GM18499 (cell line): ENCODE results near the gene FOXS1.
"Not testable (repeated sequence)": the region's sequence is repeated elsewhere in the genome, so short reads cannot be mapped to it uniquely, and the experiment has no call there.

Experiments used
- ATAC-seq: cut with Tn5 transposase; IDR thresholded peaks from one replicate; pipeline ENCODE4 v1.9.1; 2021; ENCODE audit warnings: moderate number of reproducible peaks; ENCODE audit not compliant: insufficient read depth, unreplicated experiment

FOXS1 gene

DNA sequence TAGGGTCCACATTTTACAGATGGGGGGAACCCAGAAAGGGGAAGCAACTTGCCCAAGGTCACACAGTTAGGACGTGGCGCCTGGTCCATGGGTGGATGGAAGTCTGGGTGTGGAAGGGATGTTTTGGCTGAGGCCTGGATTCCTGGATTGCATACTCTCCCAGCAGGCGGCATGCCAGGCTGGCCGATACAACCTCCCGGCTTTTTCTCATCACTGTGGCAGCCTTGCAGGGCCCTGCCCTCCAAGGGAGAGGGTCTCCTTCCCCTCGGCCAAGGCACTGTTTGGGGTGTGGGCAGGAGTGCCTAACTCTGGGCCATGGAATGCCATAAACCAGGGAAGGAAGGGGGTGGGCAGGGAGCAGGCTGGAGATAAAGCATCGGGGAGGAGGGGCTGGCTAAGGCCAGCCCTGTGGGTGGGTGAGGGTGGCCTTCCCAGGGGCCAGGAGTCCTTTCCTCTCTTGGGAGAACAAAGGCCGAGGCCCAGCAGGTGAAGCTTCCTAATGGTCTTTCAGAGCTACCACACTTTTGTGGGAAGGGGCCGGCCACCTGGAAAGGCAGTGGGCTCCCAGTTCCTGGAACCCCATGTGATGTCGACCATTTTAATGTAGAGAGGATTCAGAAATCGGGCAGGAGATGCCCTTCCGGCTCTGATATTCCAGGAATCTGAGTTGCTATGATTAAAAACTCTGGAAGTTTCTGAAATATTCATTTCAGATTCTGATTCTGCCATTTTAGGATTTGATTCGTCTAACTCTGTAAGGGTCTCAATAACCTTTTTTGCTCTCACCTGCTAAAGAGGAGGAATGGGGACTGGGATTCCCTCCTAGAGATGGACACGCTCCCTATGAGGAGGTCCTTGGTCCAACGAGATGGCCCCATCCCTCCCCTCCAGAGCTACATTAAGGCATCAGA, 4.2 kb downstream of the FOXS1 start:
- ATAC-seq, result no peak

DNA sequence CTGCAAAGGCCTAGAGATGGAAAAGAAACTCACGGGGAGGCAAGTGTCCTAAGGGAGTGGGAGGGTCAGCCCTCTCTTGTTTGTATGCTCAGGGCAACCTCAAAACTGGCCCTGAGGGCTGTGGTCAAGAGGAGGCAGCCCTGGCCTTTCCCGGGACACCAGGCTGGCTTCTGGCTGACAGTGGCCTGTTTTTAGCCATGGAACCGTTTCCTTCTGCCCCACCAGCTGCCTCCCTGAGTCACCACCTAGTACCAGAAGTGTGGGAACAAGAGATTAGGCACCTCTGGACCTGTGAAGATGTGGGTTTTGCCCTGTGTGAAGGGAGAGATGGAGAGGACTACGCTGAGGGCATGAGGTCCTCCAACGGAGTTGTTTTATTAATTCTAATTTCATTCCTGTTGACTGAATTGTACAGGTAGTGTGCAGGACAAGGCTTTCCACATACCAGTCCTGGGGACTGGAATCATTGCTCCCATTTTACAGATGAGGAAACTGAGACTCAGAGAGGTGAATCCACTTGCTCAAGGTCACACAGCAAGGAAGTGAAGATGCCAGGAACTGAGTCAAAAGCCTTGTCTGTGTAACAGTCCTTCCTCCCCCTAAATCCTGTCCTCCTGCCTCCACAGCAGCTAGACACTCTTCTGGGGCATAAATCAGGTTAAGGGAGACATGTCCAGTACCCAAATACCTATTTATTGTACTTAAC, 5.5 kb downstream of the FOXS1 start:
- no peak for ATAC-seq

DNA sequence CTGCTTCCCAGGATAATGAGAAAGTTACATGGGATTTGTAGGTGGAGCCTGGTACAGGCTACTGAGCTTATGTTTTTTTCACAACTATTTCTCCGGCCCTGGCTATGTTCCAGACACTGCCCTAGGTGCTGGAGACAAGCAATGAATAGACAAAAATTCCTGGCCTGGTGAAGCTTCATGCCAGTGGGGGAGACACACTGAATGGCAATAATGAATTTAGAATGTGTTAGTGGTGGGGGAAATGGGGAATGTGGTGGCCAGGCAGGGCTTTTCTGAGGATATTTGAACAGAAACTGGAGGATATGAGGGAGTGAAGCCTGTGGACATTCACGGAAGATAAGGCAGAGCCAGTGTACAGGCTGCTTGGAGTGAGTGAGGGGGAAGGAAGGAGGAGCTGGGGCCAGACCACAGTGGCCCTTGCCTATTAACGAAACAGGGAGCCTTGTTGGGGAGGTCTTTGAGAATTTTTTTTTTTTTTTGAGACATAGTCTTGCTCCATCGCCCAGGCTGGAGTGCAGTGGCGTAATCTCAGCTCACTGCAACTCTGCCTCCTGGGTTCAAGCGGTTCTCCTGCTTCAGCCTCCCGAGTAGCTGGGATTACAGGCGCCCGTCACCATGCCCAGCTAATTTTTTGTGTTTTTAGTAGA, 6.6 kb downstream of the FOXS1 start:
- ATAC-seq, result no peak

DNA sequence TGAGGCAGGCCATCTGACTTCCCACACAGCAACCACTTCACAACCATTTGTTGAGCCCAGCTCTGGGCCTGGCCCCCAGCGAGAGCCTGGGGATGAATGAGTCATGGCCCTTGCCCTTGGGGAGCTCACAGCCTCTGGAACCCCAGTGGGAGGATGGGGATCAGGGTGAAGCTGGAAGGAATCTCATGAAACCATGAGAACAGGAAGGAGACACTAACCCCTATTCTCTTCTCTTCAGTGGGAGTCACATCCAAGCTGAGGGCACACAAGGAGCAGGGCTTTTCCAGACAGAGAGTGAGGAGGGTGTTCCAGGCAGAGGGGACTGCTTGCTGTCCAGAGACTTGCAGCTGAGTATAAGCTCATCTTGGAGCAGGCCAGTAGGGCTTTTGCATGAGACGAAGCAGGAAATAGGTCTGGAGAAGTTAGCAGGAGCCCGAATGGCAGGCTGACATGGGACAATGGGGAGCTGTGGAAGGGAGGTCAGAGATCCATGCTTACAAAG, 7.5 kb downstream of the FOXS1 start:
- ATAC-seq, result no peak

DNA sequence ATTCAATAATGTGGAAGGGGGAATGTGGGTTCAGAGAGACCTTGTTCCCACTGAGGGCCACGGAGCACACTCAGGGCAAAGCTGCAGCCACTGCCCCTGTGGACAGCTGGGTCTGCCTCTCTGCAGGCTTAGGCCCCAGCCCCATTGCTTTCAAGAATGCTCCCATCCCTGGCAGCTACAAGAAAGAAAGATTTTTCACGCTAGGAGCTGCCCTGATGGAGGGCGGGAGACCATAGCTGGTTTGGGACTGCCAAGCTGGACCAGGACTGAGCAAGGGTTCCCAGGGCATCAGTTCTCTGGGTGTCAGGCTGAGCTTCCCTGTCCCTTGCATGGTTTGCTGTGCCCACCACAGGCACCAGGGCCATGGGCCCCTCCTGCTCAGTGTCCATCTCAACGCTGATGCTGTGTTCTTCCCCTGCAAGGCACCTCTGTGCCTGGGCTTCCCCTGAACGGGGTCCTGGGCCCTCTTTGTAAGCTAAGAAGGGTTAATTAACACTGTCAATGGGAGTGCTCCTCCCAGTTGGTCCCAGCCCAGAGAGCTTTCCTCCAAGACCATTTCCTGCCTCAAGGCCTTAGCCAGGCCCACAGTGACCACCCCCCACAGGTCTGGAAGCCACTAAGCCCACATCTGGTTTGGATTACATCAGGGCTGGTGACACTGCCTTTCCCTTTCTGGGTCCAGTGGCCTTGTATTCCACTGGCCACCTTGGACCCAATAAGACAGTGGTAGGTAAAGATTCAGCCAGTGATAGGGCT, 8.4 kb downstream of the FOXS1 start:
- ATAC-seq, result no peak

DNA sequence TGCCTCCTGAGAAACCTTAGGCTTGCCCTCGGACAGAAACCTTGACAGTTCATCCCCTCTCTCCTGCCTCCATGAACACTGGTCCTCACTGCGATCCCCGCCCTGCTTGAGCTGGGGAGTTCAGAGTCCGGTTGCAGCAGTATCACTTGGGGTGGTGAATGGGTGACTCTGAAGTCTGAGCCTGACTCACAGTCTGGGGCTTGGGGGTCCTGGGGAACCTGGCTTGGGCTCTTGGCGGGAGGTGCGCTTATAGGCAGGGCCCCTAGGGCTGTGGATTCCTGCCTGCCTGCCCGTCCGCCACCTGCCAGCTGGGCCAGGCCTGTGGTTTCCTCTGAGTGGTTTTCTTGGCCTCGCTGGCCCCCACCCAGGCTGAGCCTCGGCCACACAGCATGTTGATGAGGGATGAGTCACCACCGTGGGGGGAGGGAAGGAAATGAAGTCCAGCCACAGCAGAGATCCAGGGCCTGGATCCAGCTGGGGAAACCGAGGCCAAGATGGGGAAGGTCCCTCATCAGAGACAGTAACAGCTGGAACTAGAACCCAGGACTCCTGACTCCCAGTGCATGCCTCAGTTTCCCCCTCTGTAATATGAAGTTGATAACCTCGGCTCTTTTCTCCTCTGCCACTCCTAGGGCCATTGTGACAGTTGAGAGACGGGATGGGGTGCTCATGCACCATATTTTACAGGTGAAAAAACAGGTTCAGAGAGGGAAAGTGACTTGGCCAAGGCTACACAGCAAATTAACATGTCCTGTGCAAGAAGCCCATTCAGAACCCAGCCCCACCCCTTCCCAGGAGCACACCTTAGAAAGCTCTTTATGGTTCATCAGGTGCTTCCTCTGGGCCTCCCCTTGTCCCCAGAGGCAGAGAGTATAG, 9.2 kb downstream of the FOXS1 start:
- peak; percentile 50 for ATAC-seq

DNA sequence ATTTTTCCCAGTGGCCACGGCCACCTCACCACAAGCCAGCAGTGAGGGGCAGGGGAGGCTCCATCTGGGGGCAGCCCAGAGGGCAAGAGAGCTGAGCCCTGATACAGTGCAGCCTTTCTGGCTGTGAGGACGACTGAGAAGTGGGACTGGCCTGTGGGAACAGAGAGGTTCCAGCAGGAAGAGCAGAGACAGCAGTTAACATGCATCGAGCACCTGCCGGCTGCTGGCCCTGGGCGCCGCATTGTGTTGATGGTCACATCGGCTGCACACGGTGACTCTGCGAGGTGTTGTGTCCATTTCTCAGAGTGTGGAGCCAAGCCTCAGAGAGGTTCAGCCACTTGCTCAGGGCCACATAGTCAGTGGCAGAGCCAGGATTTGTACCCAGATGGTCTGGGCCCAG, 9.8 kb downstream of the FOXS1 start:
- ATAC-seq, result no peak

DNA sequence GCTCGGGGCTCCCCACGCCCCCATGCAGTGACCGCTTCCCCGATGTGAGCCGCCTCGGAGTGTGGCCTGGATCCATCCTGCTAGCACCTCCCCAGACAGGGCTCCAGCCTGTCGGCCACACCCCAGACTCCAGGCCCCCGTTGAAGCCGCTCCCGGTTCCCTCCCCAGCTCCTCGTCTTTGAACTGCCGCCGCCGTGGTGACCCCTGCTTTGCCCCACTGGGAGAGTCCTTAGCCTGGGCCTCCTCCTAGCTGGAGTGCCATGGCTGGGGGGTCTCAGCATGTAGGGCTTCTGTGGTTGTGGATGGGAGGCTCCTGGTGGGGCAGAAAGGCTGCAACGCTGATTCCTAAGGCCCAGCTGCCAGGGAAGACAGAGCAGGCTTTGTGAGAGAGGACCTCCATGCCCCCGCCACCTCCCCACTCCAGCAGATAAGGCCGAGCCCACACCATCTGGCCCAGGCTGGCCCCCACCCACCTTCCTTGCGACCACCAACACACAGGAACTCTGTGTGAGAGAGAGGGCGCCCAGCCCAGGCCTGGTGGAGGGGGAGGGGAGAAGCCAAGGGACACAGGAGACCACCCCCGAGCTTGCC, 11.4 kb downstream of the FOXS1 start:
- ATAC-seq, result no peak

DNA sequence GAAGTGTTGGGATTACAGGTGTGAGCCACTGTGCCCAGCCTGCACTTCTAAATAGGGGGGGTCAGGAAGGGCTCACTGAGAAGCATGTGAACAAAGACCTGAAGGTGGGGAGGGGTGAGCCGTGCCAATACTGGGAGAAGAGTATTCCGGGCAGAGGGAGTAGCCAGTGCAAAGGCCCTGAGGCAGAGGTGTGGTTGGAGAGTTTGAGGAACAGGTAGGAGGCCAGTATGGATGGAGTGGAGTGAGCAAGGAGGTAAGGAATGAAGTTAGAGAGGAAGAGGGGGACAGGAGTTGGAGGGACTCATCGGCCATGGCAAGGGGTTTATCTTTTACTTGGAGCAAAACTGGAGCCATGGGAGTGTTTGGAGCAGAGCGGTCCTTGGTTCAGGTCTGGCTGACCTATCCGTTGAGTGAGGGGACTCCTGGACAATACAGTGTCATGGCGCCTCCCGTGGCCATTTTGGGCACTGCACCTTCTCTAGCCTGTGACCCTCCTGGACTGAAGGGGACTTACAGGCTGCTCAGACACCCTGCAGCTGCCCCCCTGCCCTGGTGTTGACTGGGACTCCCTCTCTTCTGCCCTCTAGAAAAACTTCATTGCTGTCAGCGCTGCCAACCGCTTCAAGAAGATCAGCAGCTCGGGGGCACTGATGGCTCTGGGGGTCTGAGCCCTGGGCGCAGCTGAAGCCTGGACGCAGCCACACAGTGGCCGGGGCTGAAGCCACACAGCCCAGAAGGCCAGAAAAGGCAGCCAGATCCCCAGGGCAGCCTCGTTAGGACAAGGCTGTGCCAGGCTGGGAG, 12.1 kb downstream of the FOXS1 start:
- no peak for ATAC-seq

DNA sequence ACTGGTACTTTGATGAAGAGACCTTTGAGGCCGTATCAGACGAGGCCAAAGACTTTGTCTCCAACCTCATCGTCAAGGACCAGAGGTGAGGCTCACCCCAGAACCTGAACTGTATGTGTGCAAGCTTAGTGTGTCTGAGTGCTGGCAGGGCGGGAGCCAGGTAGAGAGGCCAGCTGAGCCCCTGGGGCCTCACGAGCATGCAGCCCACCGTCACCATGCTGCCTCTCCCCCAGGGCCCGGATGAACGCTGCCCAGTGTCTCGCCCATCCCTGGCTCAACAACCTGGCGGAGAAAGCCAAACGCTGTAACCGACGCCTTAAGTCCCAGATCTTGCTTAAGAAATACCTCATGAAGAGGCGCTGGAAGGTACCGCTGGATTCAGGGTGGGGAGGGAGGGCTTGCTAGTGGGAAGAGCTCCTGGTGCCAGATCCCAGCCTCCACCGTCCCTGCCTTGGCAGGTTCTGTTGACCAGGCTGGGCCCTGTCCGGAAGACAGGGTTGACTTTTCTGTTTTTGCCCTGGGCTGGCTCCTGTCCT, 13.6 kb downstream of the FOXS1 start:
- no peak for ATAC-seq

DNA sequence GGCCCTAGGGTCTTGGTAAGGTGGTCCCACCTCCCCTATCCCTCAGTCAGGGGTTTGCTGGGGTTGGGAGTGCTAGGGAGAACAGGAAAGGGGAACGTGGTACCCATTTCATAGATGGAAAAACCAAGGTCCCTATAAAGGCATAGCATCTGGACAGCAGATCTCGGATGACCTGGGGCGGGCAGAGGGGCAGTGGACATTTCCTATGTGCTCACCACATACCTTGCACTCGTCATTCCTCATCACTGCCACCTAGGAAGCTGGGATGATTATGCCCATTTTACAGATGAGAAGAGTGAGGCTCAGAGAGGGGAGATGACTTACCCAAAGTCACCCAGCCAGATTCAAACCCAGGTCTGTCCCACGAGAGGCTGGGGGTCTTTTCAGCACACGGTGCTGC, 14.2 kb downstream of the FOXS1 start:
- no peak for ATAC-seq

DNA sequence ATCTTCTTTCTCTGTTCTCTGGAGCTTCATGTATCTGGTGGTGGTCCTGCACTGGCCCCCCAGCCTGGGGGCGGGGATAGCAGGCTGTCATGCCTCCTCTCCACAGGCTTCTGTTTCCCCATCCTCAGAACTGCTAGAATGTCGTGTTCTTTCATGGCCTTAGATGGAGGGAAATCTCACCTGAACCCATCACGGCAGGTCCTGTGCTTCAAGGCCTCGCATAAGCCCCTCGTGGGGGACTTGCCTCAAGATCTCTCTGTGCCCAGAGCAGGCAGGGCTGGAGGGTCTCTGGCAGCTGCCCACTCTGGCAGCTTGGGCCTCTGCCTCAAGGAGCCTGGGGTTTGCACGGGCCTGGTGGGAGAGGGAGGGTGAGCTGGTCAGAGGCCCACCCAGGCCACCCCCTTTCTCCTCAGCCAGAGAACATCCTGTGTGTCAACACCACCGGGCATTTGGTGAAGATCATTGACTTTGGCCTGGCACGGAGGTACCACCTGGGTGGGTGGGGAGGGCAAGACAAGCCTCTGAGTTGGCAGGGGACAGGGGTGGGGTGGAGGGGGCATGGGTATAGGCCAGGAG, 14.9 kb downstream of the FOXS1 start:
- ATAC-seq, result no peak

DNA sequence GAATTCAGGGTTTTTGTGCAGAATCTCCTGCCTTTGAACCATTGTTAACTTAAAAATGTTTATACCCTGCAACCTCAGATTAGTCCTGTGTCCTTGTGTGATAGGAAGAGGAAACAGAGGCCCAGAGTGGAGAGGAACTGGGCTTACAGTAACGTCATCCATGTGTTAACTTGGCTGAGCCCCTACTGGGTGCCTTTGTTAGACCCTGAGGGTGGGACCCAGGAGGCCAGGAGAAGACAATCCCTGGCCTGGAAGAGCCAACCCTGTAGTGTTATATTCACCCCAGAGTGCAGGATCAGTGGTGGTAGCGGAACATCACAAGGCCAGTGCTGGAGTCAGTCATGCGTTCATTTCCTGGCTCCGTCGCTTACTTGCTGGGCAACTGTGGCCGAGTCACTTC, 15.7 kb downstream of the FOXS1 start:
- ATAC-seq, result no peak

DNA sequence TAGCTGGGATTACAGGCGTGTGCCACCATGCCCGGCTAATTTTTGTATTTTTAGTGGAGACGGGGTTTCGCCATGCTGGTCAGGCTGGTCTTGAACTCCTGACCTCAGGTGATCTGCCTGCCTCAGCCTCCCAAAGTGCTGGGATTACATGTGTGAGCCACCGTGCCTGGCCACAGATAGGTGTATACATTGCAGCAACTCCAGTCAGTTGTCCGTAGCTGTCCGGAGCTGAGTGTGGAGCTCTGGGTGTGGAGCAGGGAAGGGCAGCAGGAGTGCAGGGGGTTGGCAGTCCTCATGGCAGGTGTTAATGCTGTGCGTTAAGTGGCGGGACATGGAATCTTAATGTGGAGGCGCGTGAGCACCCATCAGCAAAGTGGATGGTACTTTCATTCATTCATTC, 17.4 kb downstream of the FOXS1 start:
- not testable (repeated sequence) for ATAC-seq

DNA sequence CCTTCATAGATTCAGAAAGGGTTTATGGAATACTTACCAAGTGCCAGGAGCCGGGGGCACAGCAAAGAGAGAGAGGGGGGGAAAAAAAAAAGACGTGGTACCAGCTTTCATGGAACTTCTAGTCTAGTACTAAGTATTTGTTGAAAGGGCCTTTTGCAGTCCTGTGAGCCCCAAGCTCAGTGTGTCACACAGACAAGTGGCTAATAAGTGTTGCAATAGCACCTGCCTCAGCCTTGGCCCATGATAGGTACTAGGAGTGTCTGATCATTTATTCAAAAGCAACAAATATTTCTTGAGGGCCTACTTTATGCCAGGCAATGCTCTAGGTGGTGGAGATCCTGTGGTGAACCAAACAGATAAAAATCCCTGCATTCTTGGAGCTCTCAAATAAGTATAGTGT, 18.3 kb downstream of the FOXS1 start:
- ATAC-seq, result no peak

DNA sequence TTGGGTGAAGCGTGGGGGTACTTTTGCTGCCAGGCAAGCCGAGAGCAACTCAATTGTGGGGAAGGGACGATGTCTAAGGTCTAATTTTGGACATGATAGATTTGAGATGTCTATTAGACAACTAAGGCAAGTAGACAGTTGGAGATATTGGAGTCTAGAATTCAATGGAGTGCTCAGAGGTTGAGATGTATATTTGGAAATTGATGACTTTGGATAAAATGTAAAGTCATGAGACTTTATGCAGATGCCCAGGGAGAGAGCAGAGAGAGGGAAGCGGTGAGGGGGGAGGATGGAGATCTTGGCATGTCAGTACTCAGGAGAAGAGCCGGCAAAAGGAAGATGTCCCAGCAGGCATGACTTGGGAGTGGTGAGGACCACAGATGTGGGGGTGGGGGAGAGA, 19.3 kb downstream of the FOXS1 start:
- no peak for ATAC-seq

DNA sequence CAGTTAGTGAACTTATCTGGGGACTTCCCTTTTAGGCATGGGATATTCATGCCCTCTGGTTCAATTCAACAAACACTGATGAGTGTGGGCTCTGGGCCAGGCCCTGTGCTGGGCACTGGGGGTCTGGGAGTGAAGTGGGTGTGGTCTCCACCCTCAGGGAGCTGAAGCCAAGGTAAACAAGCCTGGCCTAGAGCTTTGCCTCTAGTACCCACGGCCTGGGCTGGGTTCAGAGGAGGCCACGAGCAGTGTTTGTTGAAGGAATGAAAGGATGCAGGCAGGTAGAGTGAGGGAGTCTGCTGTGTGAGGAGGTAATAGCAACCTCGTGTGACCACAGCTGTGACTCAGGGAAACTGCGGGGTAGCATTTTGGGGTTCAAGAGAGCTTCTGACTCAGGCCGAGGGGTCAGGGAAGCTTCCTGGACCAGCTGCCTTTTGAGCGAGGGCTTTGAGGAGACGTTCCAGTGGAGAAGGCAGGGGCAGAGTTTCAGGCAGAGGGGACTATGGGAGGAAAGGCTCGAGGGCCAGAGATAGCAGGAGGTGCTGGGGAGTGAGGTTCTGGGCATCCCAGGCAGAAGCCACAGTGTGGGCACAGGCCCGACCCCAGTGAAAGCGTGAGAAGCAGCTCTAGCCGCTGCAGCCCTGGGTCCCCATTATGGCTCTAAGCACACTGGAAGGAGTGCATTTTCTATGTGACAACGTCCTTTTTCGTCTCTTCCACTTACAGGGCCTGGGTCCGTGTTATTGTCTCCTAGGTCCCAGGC, 20.7 kb downstream of the FOXS1 start:
- ATAC-seq, result no peak
